Renal pelvis (tissue), 4 donors: Measurements from ENCODE around the gene GDA. TPM values are rescaled to one million over a fixed set of nuclear protein-coding genes. Genes with fewer than 3 reads are reported as not detected.
"Not testable (repeated sequence)": the region's sequence is repeated elsewhere in the genome, so short reads cannot be mapped to it uniquely, and the experiment has no call there.

Source experiments
- DNase-seq: peaks from one replicate; pipeline ENCODE4 v3.0.0-alpha.2; 2013
- polyA plus RNA-seq, 3 donors: library from polyadenylated mRNA; unstranded; fragments of 120-200 nt; gene quantifications; one replicate each; pipeline ENCODE4 v1.2.1, GENCODE V29; 2013; ENCODE audit not compliant: insufficient read length in 3 of 3

GDA gene
- polyA plus RNA-seq, 3 donors = 0.28 to 0.55 (median 0.34) TPM

GRCh38 chr9:72274916-72275315 lies 125.7 kb downstream of the GDA start:
- DNase-seq = no peak

GRCh38 chr9:72276429-72276828 lies 127.2 kb downstream of the GDA start:
- DNase-seq = no peak

- DNase-seq = no peak
Measured at GRCh38 chr9:72278959-72279358, 129.7 kb downstream of the GDA start.

- peak; percentile 56 for DNase-seq
Measured at GRCh38 chr9:72280913-72281500, 131.8 kb downstream of the GDA start.

- no peak for DNase-seq
Measured at GRCh38 chr9:72289401-72289800, 140.2 kb downstream of the GDA start.

- no peak for DNase-seq
Measured at GRCh38 chr9:72290311-72290710, 141.1 kb downstream of the GDA start.

- DNase-seq = not testable (repeated sequence)
Measured at GRCh38 chr9:72291576-72291975, 142.3 kb downstream of the GDA start.

GRCh38 chr9:72292256-72292682 lies 143.0 kb downstream of the GDA start:
- DNase-seq = no peak

GRCh38 chr9:72292874-72293607 lies 143.8 kb downstream of the GDA start:
- DNase-seq = peak; percentile 28

- DNase-seq = no peak
Measured at GRCh38 chr9:72294936-72295335, 145.7 kb downstream of the GDA start.

GRCh38 chr9:72297516-72297915 lies 148.3 kb downstream of the GDA start:
- DNase-seq = no peak

GRCh38 chr9:72299017-72299603 lies 149.9 kb downstream of the GDA start:
- no peak for DNase-seq

GRCh38 chr9:72300873-72301272 lies 151.6 kb downstream of the GDA start:
- DNase-seq = no peak

Other genes starting within 250 kb of the GDA start
- gene ABHD17B, start 238.2 kb upstream of the GDA start, polyA plus RNA-seq = 10 to 100 TPM; 25.2 to 29.9 (median 25.9) TPM
- 10 to 100 TPM; 13.5 to 17.6 (median 16.2) TPM for gene C9orf85, start 237.8 kb upstream of the GDA start, polyA plus RNA-seq
- not detected for gene C9orf57, start 88.8 kb upstream of the GDA start, polyA plus RNA-seq
- 100 to 1,000 TPM; 178 to 202 (median 189) TPM for gene ZFAND5, start 215.8 kb downstream of the GDA start, polyA plus RNA-seq